ENCODE results near the gene PAX8.

DNA sequence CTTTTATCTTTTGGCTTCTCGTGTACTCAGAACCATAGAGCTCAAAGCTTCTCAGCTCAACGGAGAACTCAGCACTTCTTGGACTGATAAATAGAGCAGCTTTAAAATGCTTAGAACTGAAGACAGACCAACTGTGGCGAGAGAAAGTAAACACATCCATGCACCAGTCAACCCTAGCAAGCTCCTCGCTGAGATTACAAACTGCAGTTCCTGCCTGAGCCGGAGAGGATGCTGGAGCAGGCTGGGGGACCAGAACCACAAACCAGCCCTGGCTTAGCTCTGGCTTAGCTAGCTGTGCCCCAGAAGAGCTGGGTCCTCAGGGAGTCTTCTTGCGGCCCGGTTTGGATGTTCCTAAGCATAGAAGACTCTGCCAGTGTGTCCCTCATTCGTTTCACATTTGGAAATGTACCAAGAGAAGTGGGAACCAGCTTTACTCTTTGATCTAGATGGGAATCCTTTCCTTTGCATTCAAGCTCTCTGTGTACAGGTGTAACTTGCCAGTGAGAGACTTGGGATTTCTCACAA, 5.6 kb downstream of the PAX8 start:
- TF ChIP-seq, protein P1, sequence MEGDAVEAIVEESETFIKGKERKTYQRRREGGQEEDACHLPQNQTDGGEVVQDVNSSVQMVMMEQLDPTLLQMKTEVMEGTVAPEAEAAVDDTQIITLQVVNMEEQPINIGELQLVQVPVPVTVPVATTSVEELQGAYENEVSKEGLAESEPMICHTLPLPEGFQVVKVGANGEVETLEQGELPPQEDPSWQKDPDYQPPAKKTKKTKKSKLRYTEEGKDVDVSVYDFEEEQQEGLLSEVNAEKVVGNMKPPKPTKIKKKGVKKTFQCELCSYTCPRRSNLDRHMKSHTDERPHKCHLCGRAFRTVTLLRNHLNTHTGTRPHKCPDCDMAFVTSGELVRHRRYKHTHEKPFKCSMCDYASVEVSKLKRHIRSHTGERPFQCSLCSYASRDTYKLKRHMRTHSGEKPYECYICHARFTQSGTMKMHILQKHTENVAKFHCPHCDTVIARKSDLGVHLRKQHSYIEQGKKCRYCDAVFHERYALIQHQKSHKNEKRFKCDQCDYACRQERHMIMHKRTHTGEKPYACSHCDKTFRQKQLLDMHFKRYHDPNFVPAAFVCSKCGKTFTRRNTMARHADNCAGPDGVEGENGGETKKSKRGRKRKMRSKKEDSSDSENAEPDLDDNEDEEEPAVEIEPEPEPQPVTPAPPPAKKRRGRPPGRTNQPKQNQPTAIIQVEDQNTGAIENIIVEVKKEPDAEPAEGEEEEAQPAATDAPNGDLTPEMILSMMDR (IDR thresholded peaks at IDR 0.05), result no peak
- TF ChIP-seq, protein P2, sequence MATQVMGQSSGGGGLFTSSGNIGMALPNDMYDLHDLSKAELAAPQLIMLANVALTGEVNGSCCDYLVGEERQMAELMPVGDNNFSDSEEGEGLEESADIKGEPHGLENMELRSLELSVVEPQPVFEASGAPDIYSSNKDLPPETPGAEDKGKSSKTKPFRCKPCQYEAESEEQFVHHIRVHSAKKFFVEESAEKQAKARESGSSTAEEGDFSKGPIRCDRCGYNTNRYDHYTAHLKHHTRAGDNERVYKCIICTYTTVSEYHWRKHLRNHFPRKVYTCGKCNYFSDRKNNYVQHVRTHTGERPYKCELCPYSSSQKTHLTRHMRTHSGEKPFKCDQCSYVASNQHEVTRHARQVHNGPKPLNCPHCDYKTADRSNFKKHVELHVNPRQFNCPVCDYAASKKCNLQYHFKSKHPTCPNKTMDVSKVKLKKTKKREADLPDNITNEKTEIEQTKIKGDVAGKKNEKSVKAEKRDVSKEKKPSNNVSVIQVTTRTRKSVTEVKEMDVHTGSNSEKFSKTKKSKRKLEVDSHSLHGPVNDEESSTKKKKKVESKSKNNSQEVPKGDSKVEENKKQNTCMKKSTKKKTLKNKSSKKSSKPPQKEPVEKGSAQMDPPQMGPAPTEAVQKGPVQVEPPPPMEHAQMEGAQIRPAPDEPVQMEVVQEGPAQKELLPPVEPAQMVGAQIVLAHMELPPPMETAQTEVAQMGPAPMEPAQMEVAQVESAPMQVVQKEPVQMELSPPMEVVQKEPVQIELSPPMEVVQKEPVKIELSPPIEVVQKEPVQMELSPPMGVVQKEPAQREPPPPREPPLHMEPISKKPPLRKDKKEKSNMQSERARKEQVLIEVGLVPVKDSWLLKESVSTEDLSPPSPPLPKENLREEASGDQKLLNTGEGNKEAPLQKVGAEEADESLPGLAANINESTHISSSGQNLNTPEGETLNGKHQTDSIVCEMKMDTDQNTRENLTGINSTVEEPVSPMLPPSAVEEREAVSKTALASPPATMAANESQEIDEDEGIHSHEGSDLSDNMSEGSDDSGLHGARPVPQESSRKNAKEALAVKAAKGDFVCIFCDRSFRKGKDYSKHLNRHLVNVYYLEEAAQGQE (IDR thresholded peaks at IDR 0.05; ENCODE audit: insufficient read depth in 1 of 2, low read depth in 2 of 2, low read length in 1 of 2), result no peak

All from Panc1 (cell line).